Stimulated activated CD4-positive, alpha-beta T cell treated with anti-CD3 and anti-CD28 coated beads, Interleukin-15, amount 100 ng/mL, for 1 hour (primary cell): ENCODE results near the gene RPS6KA5.
"Not testable (repeated sequence)": the region's sequence is repeated elsewhere in the genome, so short reads cannot be mapped to it uniquely, and the experiment has no call there.

ENCODE experiments used
- DNase-seq, 2 donors: peaks; one replicate each; pipeline ENCODE4 v3.0.0-alpha.2; 2020; ENCODE audit warnings: low read depth in 1 of 2, low spot score in 1 of 2

Gene RPS6KA5

DNA sequence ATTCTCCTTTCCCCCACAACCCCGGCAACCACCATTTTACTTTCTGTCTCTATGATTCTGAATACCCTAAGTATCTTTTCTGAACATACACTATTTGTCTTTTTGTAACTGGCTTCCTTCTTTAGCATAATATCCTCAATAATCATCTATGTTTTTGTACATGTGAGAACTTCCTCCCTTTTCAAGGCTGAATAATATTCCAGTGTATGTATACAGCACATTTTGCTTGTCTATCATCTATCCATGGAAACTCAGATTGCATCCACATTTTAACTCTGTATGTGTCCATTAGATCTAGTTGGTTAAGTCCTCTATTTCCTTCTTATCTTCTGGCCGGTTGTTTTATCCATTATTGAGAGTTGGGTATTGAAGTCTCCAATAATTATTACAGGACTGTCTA, 180.2 kb downstream of the RPS6KA5 start:
- DNase-seq: no peak

DNA sequence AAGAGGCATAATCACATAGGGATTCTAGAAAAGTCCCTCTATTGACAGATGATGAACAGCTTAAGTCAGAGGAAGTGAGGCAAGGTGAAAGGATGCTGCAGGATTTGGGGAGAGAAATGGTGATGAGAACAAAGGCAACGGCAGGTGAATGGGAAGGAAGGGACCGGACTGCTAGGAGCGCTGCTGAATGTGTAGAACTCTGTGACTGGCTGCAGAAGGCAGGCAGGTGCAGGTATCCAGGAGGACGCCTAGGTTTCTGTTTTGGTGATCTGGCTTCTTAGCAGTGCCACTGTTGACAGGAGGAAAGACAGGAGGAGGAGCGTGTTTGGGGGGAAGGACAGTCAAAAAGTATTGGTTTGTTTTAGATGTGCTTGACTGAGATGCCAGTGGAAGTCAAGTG, 185.8 kb downstream of the RPS6KA5 start:
- DNase-seq: no peak

DNA sequence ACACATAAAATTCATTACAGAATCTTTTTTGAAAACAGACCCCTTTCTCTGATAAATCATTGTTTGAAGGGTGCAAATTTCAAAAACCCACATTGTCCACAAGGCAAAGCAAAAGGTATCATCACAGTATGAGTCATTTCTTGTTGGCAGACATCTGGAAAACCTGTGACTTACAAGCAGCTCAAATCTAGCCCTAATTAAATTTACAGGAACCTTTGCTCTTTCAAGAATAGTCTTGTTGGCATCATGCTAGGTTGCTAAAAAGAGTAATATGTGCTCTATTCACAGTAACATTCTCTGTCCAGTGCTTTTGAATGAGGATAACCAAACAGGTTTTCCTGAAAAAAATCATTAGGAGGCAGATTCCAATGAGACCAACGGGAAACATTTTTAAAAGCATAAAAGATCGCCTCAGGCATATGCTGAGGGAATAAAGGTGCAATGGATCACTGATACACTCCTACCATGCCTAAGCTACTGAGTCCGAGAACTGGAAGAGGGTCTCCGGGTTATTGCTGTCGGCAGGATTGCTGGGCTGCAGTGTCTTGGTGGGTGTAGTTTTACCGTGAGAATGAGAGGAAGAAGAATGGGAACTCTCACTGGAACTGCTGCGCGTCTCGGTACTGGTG, 188.7 kb downstream of the RPS6KA5 start:
- no peak for DNase-seq

- no peak for DNase-seq
Measured at GRCh38 chr14:90870950-90871604, 189.4 kb downstream of the RPS6KA5 start.

DNA sequence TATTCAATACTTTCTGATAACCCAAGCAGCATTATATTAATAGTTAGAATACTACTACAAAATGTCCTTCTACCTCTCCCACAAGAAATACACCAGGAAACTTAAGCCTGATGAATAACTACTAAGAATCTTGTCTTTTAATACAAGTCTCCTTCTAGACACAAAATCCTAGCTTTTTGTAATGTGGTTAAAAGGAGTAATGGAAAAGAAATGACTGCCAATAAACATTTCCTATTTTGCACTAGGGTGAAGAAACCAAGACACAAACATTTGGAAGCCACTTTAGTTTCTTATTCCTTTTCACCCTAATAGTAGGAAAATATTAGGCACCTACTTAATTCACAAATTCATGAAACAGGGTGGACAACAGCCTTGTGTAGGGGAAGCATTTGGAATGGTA, 192.9 kb downstream of the RPS6KA5 start:
- no peak for DNase-seq

DNA sequence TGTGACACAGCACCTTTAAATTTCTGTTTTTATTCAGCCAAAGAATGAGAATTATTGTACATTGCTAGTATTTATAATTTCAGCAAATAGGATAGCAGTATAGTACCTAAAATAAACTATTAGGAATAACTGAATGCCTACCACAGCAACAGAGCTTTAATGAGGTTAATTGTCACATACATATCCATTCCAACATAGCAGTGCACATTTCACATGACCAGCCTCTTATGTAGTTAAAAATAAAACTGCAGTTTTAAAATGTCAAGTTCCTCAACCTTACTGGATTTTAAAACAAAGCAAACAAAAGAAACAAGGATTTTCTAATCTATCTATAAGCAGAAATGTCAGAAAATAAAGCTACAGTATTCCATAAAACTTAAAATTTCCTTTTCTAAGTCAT, 193.6 kb downstream of the RPS6KA5 start:
- DNase-seq: no peak

GRCh38 chr14:90864741-90865140, 195.7 kb downstream of the RPS6KA5 start:
- DNase-seq: no peak

DNA sequence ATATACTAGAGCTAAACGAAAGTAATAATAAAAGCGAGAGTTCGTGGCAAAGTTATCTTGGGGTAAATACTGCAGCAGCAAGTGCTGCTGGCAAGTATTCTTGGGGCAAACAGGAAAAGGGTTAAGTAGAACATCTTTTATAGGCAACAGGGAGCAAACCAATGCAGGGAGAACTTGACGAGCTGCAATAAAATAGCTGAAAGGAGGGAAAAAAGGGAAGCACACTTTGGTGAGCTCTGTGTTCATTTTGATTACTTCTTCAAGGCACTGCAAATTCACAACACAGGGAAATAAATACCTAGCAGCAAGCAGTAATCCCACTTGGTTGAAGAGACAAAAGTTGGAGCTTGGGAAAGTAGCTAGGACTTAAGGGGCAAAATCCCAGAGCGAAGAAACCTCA, 201.9 kb downstream of the RPS6KA5 start:
- no peak for DNase-seq

GRCh38 chr14:90857866-90858265, 202.6 kb downstream of the RPS6KA5 start:
- DNase-seq: no peak

DNA sequence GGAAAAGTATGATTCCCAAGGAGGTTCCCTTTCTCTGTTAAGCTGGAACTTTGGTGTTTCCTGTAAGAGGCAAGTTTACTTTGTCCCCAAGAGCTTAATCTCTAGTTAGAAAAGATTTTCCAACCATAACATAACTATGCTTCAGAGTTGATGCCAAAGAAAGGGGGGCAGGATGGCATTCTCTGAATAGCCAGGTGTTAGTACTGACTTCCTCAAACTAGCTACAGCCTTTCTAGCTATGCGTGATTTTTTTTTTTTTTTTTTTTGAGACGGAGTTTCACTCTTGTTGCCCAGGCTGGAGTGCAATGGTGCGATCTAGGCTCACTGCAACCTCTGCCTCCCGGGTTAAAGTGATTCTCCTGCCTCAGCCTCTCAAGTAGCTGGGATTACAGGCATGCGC, 204.3 kb downstream of the RPS6KA5 start:
- DNase-seq: not testable (repeated sequence)

DNA sequence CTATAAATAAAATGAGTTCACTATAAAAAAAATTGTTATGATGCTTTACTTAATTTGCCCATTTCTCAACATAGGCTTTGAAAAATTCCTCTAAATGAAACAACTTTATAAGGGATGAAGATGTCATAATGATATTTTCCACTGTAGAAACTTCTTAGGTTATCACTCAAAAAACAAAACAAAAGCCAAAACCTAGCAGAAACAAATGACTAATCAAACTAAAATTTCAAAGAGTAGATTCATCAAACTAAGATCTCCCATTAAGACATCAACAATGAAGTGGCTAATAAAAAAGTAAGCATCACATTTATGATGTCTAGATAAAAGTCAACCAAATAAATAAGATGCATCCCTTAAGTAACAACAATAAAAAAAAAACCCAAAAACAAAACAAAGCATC, 207.3 kb downstream of the RPS6KA5 start:
- DNase-seq: no peak

DNA sequence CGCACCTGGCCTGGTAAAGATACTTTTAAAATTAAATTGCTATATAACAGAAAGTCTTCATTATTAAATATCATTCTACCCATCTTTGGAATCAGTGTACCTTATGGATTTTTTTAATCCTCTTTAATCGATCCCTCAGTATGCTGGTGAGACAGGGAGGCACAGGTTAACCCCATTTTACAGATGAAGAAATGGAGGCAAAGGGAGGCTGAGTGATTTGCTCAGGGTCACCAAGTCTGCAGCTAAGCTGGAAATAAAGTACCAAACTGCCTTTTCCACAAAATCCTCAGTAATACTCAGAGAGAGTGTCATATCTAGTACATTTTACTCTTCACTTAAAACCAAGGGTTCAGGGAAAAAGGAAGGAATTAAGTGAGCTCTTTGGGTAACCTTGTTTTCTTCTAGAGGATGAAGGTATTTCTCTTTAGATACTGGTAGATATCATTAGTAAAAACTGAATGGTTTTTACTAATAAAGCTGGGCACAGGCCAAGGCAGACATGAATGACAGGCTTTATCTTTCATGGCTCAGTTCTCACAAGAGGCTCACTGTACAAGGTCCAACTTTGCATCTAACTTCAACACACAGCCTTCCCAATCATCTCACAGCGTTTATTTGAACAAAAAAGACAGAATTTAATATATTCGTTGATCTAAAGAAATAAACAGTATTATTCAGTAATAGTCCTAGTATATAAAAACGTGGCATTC, 209.0 kb downstream of the RPS6KA5 start:
- no peak for DNase-seq

GRCh38 chr14:90850487-90850886, 210.0 kb downstream of the RPS6KA5 start:
- no peak for DNase-seq

DNA sequence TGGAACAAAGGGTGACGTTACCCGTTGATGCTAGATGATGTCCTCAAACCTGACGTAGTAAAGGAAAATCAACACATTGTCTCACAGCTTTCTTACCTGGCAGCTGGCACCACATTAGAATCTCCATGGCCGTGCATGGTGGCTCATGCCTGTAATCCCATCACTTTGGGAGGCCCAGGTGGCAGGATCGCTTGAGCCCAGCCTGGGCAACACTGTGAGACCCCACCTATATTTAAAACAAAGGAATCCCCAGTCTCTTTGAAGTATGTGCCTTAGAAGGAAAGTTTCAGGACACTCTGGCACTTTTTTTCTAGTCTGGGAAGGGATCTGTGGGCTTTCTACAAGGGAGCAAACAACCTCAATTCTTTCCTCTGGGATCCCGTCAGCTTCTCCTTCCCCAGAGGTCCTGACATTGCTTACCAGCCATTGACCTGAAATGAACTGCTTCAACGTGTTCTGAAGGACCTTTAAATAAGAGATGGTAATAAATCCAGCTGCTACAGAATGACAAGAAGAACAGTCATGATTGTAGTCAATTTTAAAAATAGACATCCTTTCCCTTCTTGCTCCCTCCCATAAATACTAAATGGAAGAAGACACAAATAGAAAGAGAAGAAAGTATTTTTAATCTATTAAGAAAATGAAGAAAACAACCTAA, 210.5 kb downstream of the RPS6KA5 start:
- DNase-seq: no peak

DNA sequence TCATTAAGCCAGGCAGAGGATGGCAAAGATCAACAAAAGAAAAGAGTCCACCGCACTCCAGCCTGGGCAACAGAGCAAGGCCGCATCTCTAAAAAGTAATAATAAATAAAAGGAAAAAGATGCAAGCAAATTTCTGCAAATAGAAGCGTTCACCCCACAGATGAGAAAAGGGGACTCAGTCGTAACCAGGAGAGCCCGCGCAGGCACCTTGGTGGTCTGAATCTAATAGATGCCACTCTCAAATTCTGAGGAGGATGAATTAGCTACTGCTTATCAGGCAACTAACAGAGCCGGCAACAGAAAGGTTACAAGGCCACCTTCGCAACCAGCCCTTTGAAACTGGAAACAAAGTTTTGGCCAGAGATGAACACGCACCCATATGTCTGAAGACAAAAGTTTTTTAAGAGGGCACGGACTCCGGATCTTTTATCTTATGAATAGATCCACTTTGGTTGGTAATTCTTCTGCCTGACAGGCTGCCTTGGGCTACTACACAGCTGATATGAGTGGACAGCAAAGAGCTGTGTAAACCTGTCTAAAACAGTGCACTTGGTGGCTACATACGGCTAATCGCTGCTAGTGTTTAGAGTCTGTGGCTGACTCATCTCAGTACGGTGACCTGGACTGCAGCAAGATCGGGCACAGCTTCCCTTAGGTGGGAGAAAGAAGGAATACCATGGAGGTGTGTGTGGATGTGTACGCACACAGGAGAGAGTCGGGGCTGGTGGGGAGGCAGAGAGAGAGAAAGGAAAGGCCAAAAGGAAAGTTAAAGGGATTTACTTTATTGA, 211.3 kb downstream of the RPS6KA5 start:
- DNase-seq: no peak

GRCh38 chr14:90846511-90846910, 213.9 kb downstream of the RPS6KA5 start:
- DNase-seq: no peak

GRCh38 chr14:90844321-90844720, 216.1 kb downstream of the RPS6KA5 start:
- DNase-seq: no peak

DNA sequence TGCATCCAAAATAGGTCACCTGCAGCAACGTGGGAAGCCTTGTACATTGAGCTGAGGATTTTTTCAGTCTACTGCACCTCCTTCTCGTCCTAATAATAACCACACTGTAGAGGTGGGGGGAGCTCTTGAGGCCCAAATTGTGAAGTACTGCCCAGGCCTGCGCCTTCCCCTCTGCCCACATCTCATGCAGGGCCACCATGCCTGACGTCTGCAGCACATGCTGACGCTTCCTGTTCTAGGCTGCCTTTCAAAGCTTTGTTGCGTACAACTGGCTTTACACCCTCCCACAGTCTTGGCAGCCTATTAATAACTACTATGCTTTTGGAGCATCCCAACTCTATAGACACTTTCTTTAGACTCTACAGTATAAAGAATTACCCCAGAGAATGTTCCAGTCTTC, 217.7 kb downstream of the RPS6KA5 start:
- DNase-seq: no peak

DNA sequence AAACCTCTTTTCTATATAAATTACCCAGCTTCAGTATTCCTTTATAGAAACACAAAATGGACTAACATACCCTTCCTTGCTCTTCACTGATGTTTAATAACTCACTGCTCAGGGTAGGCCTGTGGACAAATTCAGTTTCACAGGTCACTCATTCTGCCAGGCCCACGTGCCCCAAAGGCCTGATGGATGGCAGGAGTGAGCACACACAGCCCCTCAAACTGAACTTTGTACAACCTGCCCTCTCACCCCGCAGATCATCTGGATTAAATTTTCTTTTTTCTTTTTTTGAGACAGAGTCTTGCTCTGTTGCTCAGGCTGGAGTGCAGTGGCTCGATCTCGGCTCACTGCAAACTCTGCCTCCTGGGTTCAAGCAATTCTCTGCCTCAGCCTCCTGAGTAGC, 219.8 kb downstream of the RPS6KA5 start:
- DNase-seq: not testable (repeated sequence)

DNA sequence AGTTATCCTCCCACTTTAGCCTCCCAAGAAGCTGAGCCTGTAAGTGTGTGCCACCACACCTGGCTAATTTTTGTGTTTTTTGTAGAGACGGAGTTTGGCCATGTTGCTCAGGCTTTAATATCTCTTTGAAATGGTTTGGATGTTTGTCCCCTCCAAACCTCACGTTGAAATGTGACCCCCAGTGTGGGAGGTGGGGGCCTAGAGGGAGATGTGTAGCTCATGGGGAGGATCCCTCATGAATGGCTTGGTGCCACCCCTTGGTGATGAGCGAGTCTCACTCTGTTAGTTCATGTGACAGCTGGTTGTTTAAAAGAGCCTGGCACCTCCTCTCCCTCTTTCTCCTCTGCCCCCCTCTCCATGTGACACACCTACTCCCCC, 220.6 kb downstream of the RPS6KA5 start:
- DNase-seq: no peak
